A673 (cell line): ENCODE data around the gene ZFPL1.

Experiments
- EZH2 ChIP-seq: fragments of 200-600 bp; sonication (generic); IDR thresholded peaks from 2 replicates; pipeline ENCODE4 v1.6.1; 2017; ENCODE audit warnings: borderline replicate concordance, low read depth, mild to moderate bottlenecking, mixed read lengths, antibody characterized with exemption, low read length; ENCODE audit not compliant: poor library complexity, severe bottlenecking
- TF ChIP-seq, protein P1 (sequence below): fragments of 300-800, 200-600 bp; sonication (generic); conservative IDR thresholded peaks from 2 replicates; pipeline ENCODE4 v1.5.1; 2017; ENCODE audit warnings: low read depth, mild to moderate bottlenecking, antibody characterized with exemption, low read length, moderate library complexity, mixed read lengths

DNA sequence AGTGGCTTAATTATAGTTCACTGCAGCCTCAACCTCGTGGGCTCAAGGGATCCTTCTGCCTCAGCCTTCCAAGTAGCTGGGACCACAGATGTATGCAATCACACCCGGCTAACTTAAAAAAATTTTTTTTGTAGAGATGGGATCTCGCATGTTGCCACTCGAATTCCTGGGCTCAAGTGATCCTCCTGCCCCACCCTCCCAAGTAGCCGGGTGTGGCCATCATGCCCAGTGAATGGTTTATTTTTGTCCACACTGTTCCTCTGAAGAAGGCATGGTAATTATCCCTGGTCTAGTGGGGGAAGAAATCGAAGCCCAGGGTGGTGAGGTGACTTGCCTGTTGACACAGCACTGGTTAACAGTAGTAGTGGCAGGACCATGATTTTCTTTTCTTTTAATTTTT is 41.1 kb upstream of the ZFPL1 start:
- TF ChIP-seq, protein P1, sequence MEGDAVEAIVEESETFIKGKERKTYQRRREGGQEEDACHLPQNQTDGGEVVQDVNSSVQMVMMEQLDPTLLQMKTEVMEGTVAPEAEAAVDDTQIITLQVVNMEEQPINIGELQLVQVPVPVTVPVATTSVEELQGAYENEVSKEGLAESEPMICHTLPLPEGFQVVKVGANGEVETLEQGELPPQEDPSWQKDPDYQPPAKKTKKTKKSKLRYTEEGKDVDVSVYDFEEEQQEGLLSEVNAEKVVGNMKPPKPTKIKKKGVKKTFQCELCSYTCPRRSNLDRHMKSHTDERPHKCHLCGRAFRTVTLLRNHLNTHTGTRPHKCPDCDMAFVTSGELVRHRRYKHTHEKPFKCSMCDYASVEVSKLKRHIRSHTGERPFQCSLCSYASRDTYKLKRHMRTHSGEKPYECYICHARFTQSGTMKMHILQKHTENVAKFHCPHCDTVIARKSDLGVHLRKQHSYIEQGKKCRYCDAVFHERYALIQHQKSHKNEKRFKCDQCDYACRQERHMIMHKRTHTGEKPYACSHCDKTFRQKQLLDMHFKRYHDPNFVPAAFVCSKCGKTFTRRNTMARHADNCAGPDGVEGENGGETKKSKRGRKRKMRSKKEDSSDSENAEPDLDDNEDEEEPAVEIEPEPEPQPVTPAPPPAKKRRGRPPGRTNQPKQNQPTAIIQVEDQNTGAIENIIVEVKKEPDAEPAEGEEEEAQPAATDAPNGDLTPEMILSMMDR: no peak
- TF ChIP-seq EZH2: no peak
